OCI-LY3 (cell line): ENCODE data around the gene UBE2L6.

ENCODE experiments used
- H2AFZ ChIP-seq: fragments of 200-600, 300-600 bp; shearing (Covaris generic); 2 replicates; pipeline ENCODE4 v1.6.0; 2014; ENCODE audit warnings: antibody characterized with exemption, low read depth, low read length
- H3K27ac ChIP-seq: fragments of 200-600, 300-600 bp; sonication (generic); 2 replicates; pipeline ENCODE4 v1.5.1; 2014; ENCODE audit warnings: mild to moderate bottlenecking, low read length, moderate library complexity, mixed read lengths
- H3K27me3 ChIP-seq: fragments of 200-600, 300-600 bp; sonication (generic); 2 replicates; pipeline ENCODE4 v1.6.1; 2014; ENCODE audit warnings: low read depth, low read length, mixed read lengths
- H3K36me3 ChIP-seq: fragments of 200-600, 300-600 bp; sonication (generic); replicated peaks from 2 replicates; pipeline ENCODE3; 2014; ENCODE audit warnings: low read depth, low read length, mixed read lengths
- H3K4me1 ChIP-seq: fragments of 300-600, 200-600 bp; sonication (generic); 2 replicates; pipeline ENCODE4 v1.6.1; 2014; ENCODE audit warnings: low read length, mixed read lengths
- H3K4me2 ChIP-seq: fragments of 200-600, 300-600 bp; sonication (generic); 2 replicates; pipeline ENCODE4 v1.6.1; 2014; ENCODE audit warnings: low read length, mixed read lengths
- H3K4me3 ChIP-seq: fragments of 300-600, 200-600 bp; sonication (generic); 2 replicates; pipeline ENCODE4 v1.5.1; 2014; ENCODE audit warnings: antibody characterized with exemption, mild to moderate bottlenecking, low read length, moderate library complexity
- H3K79me2 ChIP-seq: fragments of 300-600, 200-600 bp; shearing (Covaris generic); 2 replicates; pipeline ENCODE4 v1.6.1; 2014; ENCODE audit warnings: mild to moderate bottlenecking, low read length, mixed read lengths
- H3K9ac ChIP-seq: fragments of 300-600, 200-600 bp; shearing (Covaris generic); 2 replicates; pipeline ENCODE4 v1.6.0; 2014; ENCODE audit warnings: mild to moderate bottlenecking, low read length, moderate library complexity
- H3K9me3 ChIP-seq: fragments of 200-600, 300-600 bp; shearing (Covaris generic); 2 replicates; pipeline ENCODE4 v1.6.1; 2014; ENCODE audit warnings: low read length, mixed read lengths; ENCODE audit not compliant: insufficient read depth
- H4K20me1 ChIP-seq: fragments of 200-600, 300-600 bp; sonication (generic); 2 replicates; pipeline ENCODE4 v1.6.1; 2016; ENCODE audit warnings: low read length, mixed read lengths; ENCODE audit not compliant: insufficient read depth
- CTCF ChIP-seq: fragments of 200-600, 300-600 bp; sonication (generic); IDR thresholded peaks from 2 replicates; pipeline ENCODE4 v1.5.1; 2014; ENCODE audit warnings: antibody characterized with exemption, low read length, low read depth
- EZH2phosphoT487 ChIP-seq: fragments of 200-600 bp; shearing (Covaris generic); IDR thresholded peaks from 2 replicates; pipeline ENCODE4 v1.6.1; 2018; ENCODE audit warnings: antibody characterized with exemption, mixed run types, low read depth

The UBE2L6 gene

DNA sequence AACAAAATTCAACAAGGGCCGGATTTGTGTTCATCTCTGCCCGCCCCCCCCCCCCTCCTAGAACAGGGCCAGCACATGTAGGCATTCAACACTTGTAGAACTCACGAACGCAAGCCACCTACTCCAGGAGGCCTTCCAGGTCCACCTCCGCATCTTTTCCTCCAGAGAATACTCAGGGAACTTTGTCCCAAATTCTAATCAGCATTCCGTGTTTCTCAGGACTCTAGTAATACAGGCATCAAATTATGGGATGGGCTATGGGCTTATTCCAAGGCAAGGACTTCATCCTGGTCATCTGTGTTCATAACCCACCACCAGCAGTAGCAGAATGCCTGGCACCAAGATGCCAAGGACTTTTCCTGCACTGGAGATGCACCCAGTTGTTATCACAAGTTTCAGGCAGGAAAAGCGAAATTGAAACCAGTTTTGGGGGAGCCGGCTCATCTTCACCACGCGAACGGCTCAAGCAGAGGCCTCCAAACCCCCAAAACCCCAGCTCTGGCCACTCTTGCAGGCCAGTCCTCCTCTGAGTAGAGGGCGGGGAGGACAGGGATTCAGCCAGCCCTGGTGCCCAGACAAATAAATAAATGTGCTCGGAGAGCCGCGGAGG, 462 bp downstream of the UBE2L6 start:
- TF ChIP-seq EZH2phosphoT487 (no peak), CTCF (no peak)
- Histone ChIP-seq H3K4me1 (peaks cover 17% of the 10 kb centered on the region), H2AFZ (no peak overlapping the region), H3K9me3 (no peaks in the 10 kb centered on the region), H3K27ac (peak overlapping the region; percentile 85), H3K36me3 (no peaks in the 10 kb centered on the region), H4K20me1 (peaks cover 1% of the 10 kb centered on the region), H3K9ac (peak overlapping the region; percentile 86), H3K4me2 (peak overlapping the region; percentile 97), H3K4me3 (peak overlapping the region; percentile 91), H3K79me2 (peaks cover 53% of the 10 kb centered on the region), H3K27me3 (no peaks in the 10 kb centered on the region)

GRCh38 chr11:57566005-57566904, 1.2 kb downstream of the UBE2L6 start:
- H3K4me2 ChIP-seq = peak overlapping the region; percentile 97
- peak overlapping the region; percentile 27; the same call in 1 of the 2 replicates for H2AFZ ChIP-seq
- no peaks in the 10 kb centered on the region for H3K9me3 ChIP-seq
- peaks cover 17% of the 10 kb centered on the region for H3K4me1 ChIP-seq
- TF ChIP-seq EZH2phosphoT487 (no peak), CTCF (no peak)
- H3K27ac ChIP-seq = peak overlapping the region; percentile 85
- H3K9ac ChIP-seq = peak overlapping the region; percentile 86
- peak overlapping the region; percentile 91 for H3K4me3 ChIP-seq
- H3K27me3 ChIP-seq = no peaks in the 10 kb centered on the region
- no peaks in the 10 kb centered on the region for H3K36me3 ChIP-seq
- H4K20me1 ChIP-seq = peaks cover 5% of the 10 kb centered on the region
- H3K79me2 ChIP-seq = peaks cover 61% of the 10 kb centered on the region

DNA sequence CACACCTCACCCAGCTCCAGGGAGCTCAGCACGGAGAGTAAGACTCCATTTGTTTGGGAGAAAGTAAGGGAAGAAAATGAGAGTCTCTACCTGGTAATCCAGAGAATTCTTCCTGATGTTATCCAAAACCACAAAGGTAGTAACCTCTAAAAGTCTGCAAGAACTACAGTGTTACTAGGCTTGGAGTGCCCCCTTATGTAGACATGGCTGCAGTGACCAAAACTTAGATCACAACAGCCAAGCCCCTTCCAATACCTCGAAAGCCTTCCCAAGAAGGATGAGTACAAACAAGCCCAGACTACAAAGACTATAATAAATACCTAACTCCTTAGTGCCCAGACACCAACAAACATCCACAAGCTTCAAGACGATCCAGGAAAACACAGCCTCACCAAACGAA, 4.9 kb downstream of the UBE2L6 start:
- no peak overlapping the region for H3K4me2 ChIP-seq
- peak; percentile 30; the same call in 1 of the 2 replicates for TF ChIP-seq CTCF
- TF ChIP-seq EZH2phosphoT487 = no peak
- peaks cover 66% of the 10 kb centered on the region for H3K79me2 ChIP-seq
- H3K9ac ChIP-seq = no peak overlapping the region
- peaks cover 5% of the 10 kb centered on the region for H4K20me1 ChIP-seq
- peaks cover 2% of the 10 kb centered on the region; the same call in 1 of the 2 replicates for H3K9me3 ChIP-seq
- H3K27me3 ChIP-seq = no peaks in the 10 kb centered on the region
- H3K27ac ChIP-seq = no peak overlapping the region
- no peak overlapping the region for H3K4me3 ChIP-seq
- H3K4me1 ChIP-seq = peaks cover 14% of the 10 kb centered on the region
- H3K36me3 ChIP-seq = peaks cover 25% of the 10 kb centered on the region
- no peak overlapping the region for H2AFZ ChIP-seq

GRCh38 chr11:57560146-57560545, 7.3 kb downstream of the UBE2L6 start:
- Histone ChIP-seq H3K36me3 (peaks cover 45% of the 10 kb centered on the region), H3K79me2 (peaks cover 43% of the 10 kb centered on the region), H2AFZ (no peak overlapping the region), H3K4me1 (peaks cover 15% of the 10 kb centered on the region), H3K27ac (no peak overlapping the region), H3K4me3 (no peak overlapping the region), H3K27me3 (no peaks in the 10 kb centered on the region), H3K9ac (no peak overlapping the region), H3K4me2 (no peak overlapping the region), H4K20me1 (peaks cover 5% of the 10 kb centered on the region), H3K9me3 (peaks cover 4% of the 10 kb centered on the region; the same call in 1 of the 2 replicates)
- no peak for TF ChIP-seq CTCF
- no peak for TF ChIP-seq EZH2phosphoT487
